Stimulated activated CD8-positive, alpha-beta memory T cell treated with anti-CD3 and anti-CD28 coated beads, Interleukin-4, amount 100 ng/mL, for 1 hour (primary cell): ENCODE measurements around the gene ATAD5.
"Not testable (repeated sequence)": the region's sequence is repeated elsewhere in the genome, so short reads cannot be mapped to it uniquely, and the experiment has no call there.

Experiments
- DNase-seq, 2 donors: peaks; one replicate each; pipeline ENCODE4 v3.0.0-alpha.2; 2020; ENCODE audit warnings: low read depth in 2 of 2, low spot score in 1 of 2

ATAD5 gene

GRCh38 chr17:30910151-30910550 is 78.4 kb downstream of the ATAD5 start:
- not testable (repeated sequence) for DNase-seq

GRCh38 chr17:30913955-30914354 is 82.2 kb downstream of the ATAD5 start:
- no peak for DNase-seq

GRCh38 chr17:30915833-30916611 is 84.3 kb downstream of the ATAD5 start:
- DNase-seq, result no peak

DNA sequence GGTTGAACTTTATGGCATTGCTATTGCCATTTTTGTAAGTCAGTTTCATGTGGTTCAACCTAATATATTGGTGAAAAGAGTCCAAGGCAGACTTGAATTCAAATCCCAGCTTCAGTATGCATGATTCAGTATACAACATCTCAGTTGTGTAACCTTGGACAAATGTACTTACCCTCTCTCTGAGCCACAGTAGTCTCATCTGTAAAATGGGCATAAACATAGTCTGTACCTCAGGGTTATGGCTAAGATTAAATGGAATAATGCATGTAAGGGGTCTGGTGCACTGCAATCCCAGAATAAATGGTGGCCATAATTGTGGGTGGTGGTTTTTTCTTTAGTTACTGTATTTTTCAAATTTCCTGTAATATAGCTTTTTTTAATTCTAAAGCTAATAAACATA is 85.3 kb downstream of the ATAD5 start:
- DNase-seq, result no peak

DNA sequence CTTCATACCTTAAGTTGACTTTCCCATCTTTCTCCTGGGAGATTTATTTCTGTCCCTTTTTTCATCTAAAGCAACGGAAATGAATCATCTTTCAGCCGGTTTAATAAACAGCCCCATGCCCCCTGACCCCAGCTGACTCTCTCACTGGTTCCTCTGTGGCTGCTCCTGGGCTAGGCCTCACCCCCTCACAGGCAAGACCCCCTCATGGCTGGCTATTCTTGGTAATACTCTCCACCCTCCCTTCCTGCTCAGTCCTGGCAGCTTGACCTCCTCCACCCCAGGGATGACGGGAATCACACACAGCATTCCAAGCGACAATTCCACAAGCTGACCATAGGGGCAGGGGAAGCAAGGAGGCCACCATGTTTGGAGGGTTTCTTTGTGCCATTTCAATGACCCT is 88.5 kb downstream of the ATAD5 start:
- no peak for DNase-seq

GRCh38 chr17:30920683-30921543 is 89.1 kb downstream of the ATAD5 start:
- DNase-seq, result no peak

DNA sequence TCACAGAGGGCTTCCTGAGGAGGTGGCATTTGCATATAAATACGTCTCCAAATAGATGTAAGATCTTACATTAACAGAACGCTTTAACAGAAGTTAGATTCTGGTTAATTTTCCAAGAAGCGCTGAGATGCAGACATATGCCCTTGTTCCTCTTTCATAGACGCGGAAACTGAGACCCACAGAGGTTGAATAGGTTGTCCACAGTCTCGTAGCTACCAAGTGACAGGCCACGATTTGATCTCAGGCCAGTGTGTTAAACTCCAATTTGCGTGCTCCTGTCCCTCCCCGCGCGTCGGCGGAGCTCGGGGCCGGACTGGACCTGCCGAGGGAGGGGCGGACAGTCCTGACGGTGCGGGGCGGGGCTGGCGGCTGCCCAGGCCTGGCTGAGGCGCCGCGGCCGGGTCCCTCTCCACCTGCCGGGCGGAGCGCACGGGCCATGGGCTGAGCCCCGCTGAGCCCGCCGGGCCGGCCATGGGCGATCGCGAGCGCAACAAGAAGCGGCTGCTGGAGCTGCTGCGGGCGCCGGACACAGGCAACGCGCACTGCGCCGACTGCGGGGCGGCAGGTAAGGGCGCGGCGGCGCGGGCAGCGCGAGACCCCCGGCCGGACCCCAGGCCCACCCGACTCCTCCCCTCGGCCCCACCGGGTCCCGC is 89.9 kb downstream of the ATAD5 start, which contains the start of gene ADAP2:
Gene ADAP2, plus strand, starts transcription at position 402 of the 653 bp plus-strand sequence. Its CDS starts 70 bp downstream, at position 472.
- DNase-seq, result no peak

GRCh38 chr17:30922235-30923030 is 90.7 kb downstream of the ATAD5 start:
- no peak for DNase-seq

DNA sequence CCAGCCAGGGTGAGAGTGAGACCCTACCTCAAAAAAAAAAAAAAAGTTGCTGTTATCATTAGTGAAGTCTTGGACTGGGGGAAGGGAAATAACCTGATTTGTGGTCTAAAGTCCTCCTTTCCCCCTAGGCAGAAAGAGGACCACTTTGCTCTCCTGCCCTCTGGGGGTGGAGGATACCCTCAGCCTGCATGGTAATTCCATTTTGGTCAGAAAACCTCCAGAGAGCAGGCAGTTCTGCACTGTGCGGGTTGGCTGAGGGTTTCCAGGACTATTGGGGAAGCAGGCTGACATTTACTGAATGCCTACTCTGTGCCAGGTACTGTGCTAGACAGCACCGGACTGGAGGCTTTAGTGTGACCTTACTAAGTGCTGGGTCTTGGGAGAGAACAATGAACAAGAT is 92.6 kb downstream of the ATAD5 start:
- no peak for DNase-seq

- DNase-seq, result no peak
These were observed 94.8 kb downstream of the ATAD5 start for GRCh38 chr17:30926516-30926915.

GRCh38 chr17:30927756-30928155 is 96.0 kb downstream of the ATAD5 start:
- DNase-seq, result no peak

DNA sequence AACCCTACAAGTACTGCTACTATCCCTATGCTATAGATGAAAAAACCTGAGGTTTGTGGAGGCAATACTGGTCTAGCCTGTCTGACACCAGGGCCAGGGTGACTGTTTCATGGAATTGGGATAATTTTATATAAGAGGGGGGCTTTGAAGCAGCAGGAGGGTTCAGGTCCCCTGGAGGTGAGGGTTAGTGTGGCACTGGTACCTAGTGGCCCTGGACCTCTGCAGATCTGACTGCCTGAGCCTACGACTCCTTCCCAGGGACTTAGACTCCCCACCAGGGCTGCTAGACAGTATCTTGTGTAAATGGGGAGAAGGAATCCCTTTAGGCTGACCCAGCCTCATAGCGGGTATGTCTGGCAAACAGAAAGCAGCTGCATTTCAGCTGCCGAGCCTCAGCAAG is 96.8 kb downstream of the ATAD5 start:
- no peak for DNase-seq

DNA sequence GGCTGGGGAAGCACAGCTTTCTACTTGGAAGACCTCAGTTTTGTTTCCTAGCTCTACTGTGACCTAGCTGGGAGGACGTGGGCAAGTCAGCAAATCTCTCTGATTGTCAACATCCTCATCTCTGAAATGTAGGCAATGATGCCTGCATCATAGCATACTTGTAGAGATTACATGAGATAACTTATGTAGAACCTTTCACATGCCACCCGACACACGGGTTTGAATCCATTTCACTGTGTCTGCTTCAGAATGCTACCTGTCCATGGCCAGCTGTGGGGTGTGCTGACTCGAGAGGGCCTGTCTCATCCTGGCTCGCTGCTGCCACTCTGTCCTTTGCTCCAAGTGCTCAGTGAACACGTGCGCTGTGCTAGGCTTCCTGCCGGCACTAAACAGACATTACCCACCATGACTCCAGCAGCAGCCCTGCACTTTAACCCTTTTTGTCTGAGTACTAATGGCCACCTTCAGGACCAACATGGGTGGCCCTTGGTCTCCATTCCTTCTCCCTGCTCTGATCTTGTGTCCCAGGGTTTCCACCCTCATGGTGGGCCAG is 97.4 kb downstream of the ATAD5 start:
- no peak for DNase-seq

- DNase-seq, result not testable (repeated sequence)
These were observed 98.1 kb downstream of the ATAD5 start for GRCh38 chr17:30929861-30930260.

- no peak for DNase-seq
These were observed 98.7 kb downstream of the ATAD5 start for GRCh38 chr17:30930495-30930894.

DNA sequence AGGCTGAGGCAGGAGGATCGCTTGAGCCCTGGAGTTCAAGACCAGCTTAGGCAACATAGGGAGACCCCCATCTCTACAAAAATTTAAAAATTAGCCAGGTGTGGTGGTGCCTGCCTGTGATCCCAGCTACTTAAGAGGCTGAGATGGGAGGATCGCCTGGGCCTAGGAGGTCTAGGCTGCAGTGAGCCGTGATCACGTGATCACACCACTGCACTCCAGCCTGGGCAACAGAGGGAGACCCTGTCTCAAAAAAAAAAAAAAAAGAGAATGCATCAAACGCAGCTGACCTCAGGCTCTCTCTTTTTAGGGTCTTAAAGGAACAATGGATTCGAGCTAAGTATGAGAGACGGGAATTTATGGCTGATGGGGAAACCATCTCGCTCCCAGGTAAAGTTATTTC is 99.8 kb downstream of the ATAD5 start:
- not testable (repeated sequence) for DNase-seq

DNA sequence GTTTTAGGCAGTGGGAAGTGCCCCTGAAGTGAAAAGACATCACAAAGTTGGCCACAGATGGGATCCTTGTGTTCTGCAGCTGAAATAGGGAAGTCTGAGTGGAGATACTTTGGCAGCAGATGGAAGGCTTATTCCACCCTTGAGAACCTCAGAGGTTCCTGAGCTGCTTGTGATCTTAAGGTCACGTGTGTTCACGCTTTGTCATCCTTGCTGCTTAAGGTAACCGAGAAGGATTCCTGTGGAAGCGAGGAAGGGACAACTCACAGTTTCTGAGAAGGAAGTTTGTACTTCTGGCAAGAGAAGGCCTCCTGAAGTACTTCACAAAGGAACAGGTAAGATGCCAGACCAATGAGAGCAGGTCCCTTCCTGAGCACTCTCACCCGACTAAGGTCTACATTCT is 102.2 kb downstream of the ATAD5 start:
- no peak for DNase-seq

DNA sequence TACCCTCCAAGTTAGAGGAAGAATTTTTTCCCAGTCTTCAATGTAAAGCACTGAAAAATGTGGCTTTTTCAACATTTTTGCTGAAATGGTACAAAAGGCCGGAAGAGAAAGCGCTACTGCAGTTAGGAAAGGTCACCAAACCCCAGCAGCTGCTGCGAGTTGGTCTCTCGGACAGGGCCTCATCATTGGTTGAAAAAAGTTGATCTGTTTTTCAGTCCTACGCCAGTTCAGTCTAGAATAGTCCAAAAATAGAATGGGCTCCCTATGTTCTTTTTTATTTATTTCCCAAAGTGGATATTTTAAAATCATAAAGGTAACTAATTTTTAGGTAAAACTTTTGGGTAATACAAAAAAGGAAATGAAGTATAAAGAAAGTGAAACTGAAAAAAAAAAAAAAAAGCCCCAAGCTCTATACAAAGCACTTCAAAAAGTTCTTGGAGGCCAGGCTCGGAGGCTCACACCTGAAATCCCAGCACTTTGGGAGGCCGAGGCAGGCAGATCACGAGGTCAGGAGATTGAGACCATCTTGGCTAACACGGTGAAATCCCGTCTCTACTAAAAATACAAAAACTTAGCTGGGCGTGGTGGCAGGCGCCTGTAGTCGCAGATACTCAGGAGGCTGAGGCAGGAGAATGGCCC is 107.4 kb downstream of the ATAD5 start:
- DNase-seq, result no peak

- DNase-seq, result no peak
These were observed 110.7 kb downstream of the ATAD5 start for GRCh38 chr17:30942308-30943079.
